Astrocyte of the cerebellum (primary cell): Measurements from ENCODE around the gene CRYAA.

Experiments used
- DNase-seq: peaks from one replicate; pipeline ENCODE4 v3.0.0-alpha.2; 2011; ENCODE audit warnings: low read depth
- H3K4me3 ChIP-seq: 2 replicates; pipeline ENCODE4 v1.5.1; 2011; ENCODE audit warnings: mild to moderate bottlenecking, low read depth, low read length, moderate library complexity
- in situ Hi-C: cut with HindIII; loops from 2 replicates; pipeline ENCODE4 v1.10.0; 2017; ENCODE audit warnings: low sequenced_read_pairs
- TF ChIP-seq, protein P1 (sequence below): IDR thresholded peaks from 2 replicates; pipeline ENCODE4 v1.5.1; 2012; ENCODE audit warnings: low read length, low read depth, moderate library complexity, mild to moderate bottlenecking; ENCODE audit errors: missing control alignments

The CRYAA gene

DNA sequence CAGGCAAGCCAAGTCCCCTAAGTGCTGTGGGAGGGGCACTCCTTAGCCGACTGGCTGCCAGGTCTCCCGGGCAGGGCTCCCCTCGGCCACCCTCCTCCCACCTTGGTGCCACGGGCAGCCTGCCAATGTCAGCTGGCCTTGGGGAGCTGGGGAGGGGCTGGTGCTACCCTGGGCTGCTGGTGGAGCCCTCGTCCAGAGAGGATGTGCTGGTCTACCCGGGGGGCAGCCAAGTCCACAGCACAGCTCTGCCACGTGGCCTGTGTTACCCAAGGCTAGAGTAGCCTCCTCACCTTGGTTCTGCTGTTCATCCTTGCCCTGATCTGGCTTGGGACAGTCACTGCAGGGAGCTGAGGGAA lies 42.9 kb downstream of the CRYAA start:
- no peak for DNase-seq
- TF ChIP-seq, protein P1, sequence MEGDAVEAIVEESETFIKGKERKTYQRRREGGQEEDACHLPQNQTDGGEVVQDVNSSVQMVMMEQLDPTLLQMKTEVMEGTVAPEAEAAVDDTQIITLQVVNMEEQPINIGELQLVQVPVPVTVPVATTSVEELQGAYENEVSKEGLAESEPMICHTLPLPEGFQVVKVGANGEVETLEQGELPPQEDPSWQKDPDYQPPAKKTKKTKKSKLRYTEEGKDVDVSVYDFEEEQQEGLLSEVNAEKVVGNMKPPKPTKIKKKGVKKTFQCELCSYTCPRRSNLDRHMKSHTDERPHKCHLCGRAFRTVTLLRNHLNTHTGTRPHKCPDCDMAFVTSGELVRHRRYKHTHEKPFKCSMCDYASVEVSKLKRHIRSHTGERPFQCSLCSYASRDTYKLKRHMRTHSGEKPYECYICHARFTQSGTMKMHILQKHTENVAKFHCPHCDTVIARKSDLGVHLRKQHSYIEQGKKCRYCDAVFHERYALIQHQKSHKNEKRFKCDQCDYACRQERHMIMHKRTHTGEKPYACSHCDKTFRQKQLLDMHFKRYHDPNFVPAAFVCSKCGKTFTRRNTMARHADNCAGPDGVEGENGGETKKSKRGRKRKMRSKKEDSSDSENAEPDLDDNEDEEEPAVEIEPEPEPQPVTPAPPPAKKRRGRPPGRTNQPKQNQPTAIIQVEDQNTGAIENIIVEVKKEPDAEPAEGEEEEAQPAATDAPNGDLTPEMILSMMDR = no peak
- in situ Hi-C loops = no loop called here
- no peak overlapping the region for H3K4me3 ChIP-seq
